Right ventricle myocardium superior (tissue), 1 donor: ENCODE data around the gene ZBTB37. TPM values are rescaled to one million over a fixed set of nuclear protein-coding genes. Genes with fewer than 3 reads are reported as not detected.

ENCODE experiments used
- ATAC-seq: fragments of 200-7000 bp; cut with Tn5 transposase; one replicate; pipeline ENCODE4 v1.9.1; 2020; ENCODE audit warnings: mild to moderate bottlenecking; ENCODE audit not compliant: poor library complexity
- DNase-seq: peaks from one replicate; pipeline ENCODE4 v3.0.0-alpha.2; 2020
- intact Hi-C: fragments of 100-400 bp; cut with DNase I; formaldehyde crosslinking; loops from one replicate; pipeline ENCODE4 v1.11.2; 2022
- total RNA-seq: library from RNA; stranded (reverse); fragmentation: NEBNext Ultra II Directional; extraction: Animal tissue kit (Norgen Biotek cat#: 25700); gene quantifications from one replicate; pipeline ENCODE4 v1.2.1, GENCODE V29; 2021
- donor health status: DM: no; HTN: yes; CAD: no; lungs with severe emphysema.

ZBTB37 gene
- total RNA-seq, 1 donor from 2014 or later, result 6.9 TPM

GRCh38 chr1:173946380-173946921, 78.3 kb downstream of the ZBTB37 start:
- DNase-seq, result no peak
- intact Hi-C loops, result loop anchor here (5.0 kb wide), 1 partner anchor 36 kb away; no protein-coding TSS in a partner anchor
- ATAC-seq, result no peak

- intact Hi-C loops, result loop anchor here (5.0 kb wide), 1 partner anchor 34 kb away; no protein-coding TSS in a partner anchor
- DNase-seq, result no peak
Measured at GRCh38 chr1:173948594-173948993, 80.4 kb downstream of the ZBTB37 start.

More at GRCh38 chr1:173948594-173948993, 80.4 kb downstream of the ZBTB37 start:
- ATAC-seq, result no peak

Other genes starting within 250 kb of the ZBTB37 start
- not detected for gene TEX50, start 233.0 kb upstream of the ZBTB37 start, total RNA-seq
- gene ANKRD45, start 198.5 kb upstream of the ZBTB37 start, total RNA-seq, result 0.24 TPM
- 15.2 TPM for gene KLHL20, start 153.4 kb upstream of the ZBTB37 start, total RNA-seq
- gene DARS2, start 43.7 kb upstream of the ZBTB37 start, total RNA-seq, result 12.9 TPM
- gene CENPL, start 43.5 kb upstream of the ZBTB37 start, total RNA-seq, result 2.6 TPM
- 50.2 TPM for gene GAS5, start 391 bp upstream of the ZBTB37 start, total RNA-seq
- 0.51 TPM for gene SERPINC1, start 48.9 kb downstream of the ZBTB37 start, total RNA-seq
- gene RC3H1, start 154.0 kb downstream of the ZBTB37 start, total RNA-seq, result 22.6 TPM